ENCODE results near the gene CCDC178. TPM values are rescaled to one million over a fixed set of nuclear protein-coding genes. Genes with fewer than 3 reads are reported as not detected.
A peak's percentile ranks its signal among the peaks of the same experiment; 100 is the strongest.
"Not testable (repeated sequence)": the region's sequence is repeated elsewhere in the genome, so short reads cannot be mapped to it uniquely, and the experiment has no call there.

The CCDC178 gene
- total RNA-seq, 1 donor from 2014 or later = 0.51 TPM

GRCh38 chr18:32998921-32999320 is 441.6 kb downstream of the CCDC178 start:
- DNase-seq (ENCODE audit: low read depth in 2 of 2) = no peak

GRCh38 chr18:32998285-32998684 is 442.2 kb downstream of the CCDC178 start:
- DNase-seq (ENCODE audit: low read depth in 2 of 2) = no peak

- DNase-seq (ENCODE audit: low read depth in 2 of 2) = no peak
Observed at GRCh38 chr18:32983721-32984120, 456.8 kb downstream of the CCDC178 start.

- no peak for DNase-seq (ENCODE audit: low read depth in 2 of 2)
Observed at GRCh38 chr18:32980896-32981295, 459.6 kb downstream of the CCDC178 start.

GRCh38 chr18:32975501-32975900 is 465.0 kb downstream of the CCDC178 start:
- DNase-seq (ENCODE audit: low read depth in 2 of 2) = no peak

- DNase-seq (ENCODE audit: low read depth in 2 of 2) = no peak
Observed at GRCh38 chr18:32975163-32975436, 465.4 kb downstream of the CCDC178 start.

GRCh38 chr18:32974421-32975162 is 465.9 kb downstream of the CCDC178 start:
- no peak for DNase-seq (ENCODE audit: low read depth in 2 of 2)

- peak in 1 of 2 donors; percentile 6 for DNase-seq (ENCODE audit: low read depth in 2 of 2)
Observed at GRCh38 chr18:32968248-32968647, 472.3 kb downstream of the CCDC178 start.

- no peak for DNase-seq (ENCODE audit: low read depth in 2 of 2)
Observed at GRCh38 chr18:32966141-32966540, 474.4 kb downstream of the CCDC178 start.

- DNase-seq (ENCODE audit: low read depth in 2 of 2) = no peak
Observed at GRCh38 chr18:32961538-32961937, 479.0 kb downstream of the CCDC178 start.

GRCh38 chr18:32958746-32959145 is 481.8 kb downstream of the CCDC178 start:
- no peak for DNase-seq (ENCODE audit: low read depth in 2 of 2)

- DNase-seq (ENCODE audit: low read depth in 2 of 2) = peak in 1 of 2 donors; percentile 62
Observed at GRCh38 chr18:32956591-32957315, 483.8 kb downstream of the CCDC178 start.

- not testable (repeated sequence) for DNase-seq (ENCODE audit: low read depth in 2 of 2)
Observed at GRCh38 chr18:32952318-32952717, 488.2 kb downstream of the CCDC178 start.

GRCh38 chr18:32937597-32937996 is 502.9 kb downstream of the CCDC178 start:
- DNase-seq (ENCODE audit: low read depth in 2 of 2) = no peak

- DNase-seq (ENCODE audit: low read depth in 2 of 2) = no peak
Observed at GRCh38 chr18:32937066-32937465, 503.5 kb downstream of the CCDC178 start.

GRCh38 chr18:32934201-32934600 is 506.3 kb downstream of the CCDC178 start:
- no peak for DNase-seq (ENCODE audit: low read depth in 2 of 2)

- DNase-seq (ENCODE audit: low read depth in 2 of 2) = peak; percentile 40 to 59
Observed at GRCh38 chr18:32930695-32931301, 509.7 kb downstream of the CCDC178 start.

- DNase-seq (ENCODE audit: low read depth in 2 of 2) = no peak
Observed at GRCh38 chr18:32929213-32929612, 511.3 kb downstream of the CCDC178 start.

- no peak for DNase-seq (ENCODE audit: low read depth in 2 of 2)
Observed at GRCh38 chr18:32922951-32923430, 517.5 kb downstream of the CCDC178 start.

GRCh38 chr18:32920796-32921787 is 519.4 kb downstream of the CCDC178 start:
- peak; percentile 34 to 90 for DNase-seq (ENCODE audit: low read depth in 2 of 2)

GRCh38 chr18:32919799-32920198 is 520.7 kb downstream of the CCDC178 start:
- DNase-seq (ENCODE audit: low read depth in 2 of 2) = peak; percentile 26 to 37
